Left renal cortex interstitium (tissue), 4 donors: ENCODE measurements around the gene ZNF768. TPM values are rescaled to one million over a fixed set of nuclear protein-coding genes. Genes with fewer than 3 reads are reported as not detected.
"Not testable (repeated sequence)": the region's sequence is repeated elsewhere in the genome, so short reads cannot be mapped to it uniquely, and the experiment has no call there.

Experiments used
- DNase-seq, 4 donors: peaks; one replicate each; pipeline ENCODE4 v3.0.0-alpha.2; 2013; ENCODE audit warnings: low read depth in 4 of 4, low spot score in 2 of 4, missing footprints in 1 of 4
- polyA plus RNA-seq, 4 donors: library from polyadenylated mRNA; unstranded; fragments of 120-200 nt; gene quantifications; one replicate each; pipeline ENCODE4 v1.2.1, GENCODE V29; 2013; ENCODE audit not compliant: insufficient read length in 4 of 4

The ZNF768 gene
- polyA plus RNA-seq, 4 donors = 47.3 to 73.7 (median 63.8) TPM

DNA sequence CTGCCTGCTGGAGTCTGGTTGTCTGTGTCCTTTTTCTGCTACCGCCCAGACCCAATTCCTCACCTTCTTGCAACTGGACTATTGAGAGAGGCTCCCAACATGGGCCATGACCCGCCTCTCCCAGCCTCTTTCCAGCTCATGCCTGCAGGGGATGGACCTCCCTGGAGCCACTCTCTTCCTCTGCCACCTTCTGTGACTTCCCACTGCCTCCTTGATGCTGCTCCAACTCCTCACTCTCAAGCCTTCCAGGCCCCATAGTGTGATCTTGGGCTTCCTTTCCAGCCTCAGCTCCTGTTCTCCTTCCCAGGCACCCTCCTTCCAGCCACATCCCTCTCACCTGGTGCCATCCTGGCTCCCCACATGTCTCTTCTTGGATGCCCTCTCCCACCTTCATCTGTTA, 11.1 kb downstream of the ZNF768 start:
- no peak for DNase-seq

DNA sequence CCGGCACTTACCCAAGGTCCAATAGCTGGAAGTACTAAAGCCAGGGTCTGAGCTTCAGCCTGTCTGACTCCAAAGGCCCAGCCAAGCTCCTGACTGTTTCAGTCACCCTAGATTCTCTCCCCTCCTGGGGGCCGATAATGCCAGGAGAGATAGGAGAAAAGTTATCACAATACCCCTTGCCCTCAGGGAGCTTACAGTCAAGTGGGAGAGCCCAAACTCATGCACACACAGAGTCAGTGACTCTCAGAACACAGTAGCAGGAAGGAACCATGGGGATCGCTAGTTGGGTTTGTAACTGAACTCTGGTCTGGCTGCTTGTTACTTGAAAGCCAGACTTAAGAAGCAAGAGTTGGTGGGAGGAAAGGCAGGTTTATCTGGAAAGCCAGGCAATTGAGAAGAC, 14.9 kb downstream of the ZNF768 start:
- no peak for DNase-seq

DNA sequence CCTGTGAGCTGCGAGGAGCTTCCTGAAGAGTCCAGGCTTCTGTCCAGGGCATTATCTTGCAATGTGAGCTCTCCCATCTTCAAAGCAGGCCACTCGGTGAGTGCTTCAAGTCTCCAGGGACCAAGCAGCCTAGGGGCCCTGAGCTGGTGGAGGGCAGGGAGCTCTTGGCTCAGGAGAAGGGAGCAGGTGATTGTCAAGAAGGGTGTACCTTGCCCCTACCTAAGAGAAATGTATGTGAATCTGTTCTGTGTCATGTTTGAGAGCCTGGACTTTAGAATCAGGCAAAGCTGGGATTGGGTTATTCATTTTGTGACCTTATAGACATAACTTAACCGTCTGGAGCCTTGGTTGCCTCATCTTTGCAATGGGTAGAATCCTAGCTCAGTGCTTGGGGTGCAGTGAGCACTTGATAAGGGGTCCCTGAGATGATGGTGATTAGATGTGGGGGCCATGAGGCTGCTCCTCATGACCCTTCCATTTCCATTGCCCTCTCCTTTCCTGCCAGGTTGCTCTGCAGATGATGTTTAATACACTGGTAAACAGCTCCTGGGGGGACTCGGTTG, 15.9 kb downstream of the ZNF768 start:
- no peak for DNase-seq

DNA sequence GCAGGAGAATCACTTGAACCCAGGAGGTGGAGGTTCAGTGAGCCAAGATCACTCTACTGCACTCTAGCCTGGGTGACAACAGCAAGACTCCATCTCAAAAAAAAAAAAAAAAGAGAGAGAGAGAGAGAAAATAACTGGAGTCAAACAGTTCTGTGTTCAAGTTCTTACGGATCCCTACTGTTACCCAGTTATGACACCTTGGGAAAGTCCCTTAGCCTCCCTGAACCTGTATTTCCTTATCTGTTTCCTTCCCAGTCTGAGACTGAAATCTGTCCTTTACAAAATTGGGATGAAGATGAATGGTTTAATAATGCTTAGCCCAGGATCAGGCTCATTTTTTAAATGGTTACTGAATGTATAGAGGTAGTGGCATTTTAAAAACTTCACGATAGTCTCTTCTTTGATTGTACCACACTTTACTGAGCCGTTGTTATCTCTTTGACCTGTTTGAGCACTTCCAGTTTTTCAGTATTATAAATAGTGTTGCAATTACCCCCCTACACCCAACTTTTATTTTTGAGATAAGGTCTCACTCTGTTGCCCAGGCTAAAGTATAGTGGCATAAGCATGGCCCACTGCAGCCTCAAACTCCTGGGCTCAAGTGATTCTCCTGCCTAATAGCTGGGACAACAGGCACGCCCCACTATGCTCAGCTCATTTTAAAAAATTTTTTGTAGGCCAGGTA, 17.1 kb downstream of the ZNF768 start:
- DNase-seq = no peak

DNA sequence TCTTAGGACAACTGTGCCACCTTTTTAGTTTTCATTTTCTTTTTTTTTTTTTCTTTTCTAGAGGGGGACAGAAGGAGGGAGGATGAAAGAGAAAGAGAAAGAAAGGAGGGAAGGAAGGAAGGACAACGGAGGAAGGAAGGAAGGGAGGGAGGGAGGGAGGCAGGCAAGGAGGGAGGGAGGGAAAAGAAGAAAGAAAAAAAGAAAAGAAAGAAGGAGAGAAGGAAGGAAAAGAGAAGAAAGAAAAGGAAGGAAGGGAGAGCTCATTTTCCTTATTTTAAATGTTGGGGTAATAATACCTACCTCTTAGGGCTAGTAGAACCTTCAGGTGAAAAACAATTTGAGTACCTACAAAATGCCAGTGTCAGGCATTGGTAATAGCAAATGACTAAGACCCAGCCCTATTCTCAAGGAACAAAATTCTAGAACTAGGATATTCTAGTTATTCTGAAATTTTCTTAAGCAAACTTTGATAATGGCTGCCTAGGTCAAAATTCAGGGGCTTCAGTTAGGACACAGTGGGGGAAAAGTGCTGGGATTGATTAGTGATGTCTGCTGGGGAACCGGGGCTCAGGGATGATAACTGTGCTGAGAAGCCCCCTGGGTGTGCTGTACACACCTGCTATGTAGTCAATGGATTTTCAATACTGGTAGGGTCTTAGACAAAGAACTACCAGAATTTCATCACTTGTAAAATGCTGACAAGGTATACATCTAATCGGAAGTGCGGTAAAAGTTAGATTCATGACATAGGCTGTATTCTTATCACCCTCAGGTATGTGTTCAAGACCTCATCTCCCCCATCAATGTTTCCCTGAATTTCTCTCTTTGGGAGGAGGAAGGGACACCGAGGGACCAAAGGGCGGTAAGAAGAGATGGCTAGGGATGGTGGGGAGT, 22.7 kb downstream of the ZNF768 start:
- no peak for DNase-seq

DNA sequence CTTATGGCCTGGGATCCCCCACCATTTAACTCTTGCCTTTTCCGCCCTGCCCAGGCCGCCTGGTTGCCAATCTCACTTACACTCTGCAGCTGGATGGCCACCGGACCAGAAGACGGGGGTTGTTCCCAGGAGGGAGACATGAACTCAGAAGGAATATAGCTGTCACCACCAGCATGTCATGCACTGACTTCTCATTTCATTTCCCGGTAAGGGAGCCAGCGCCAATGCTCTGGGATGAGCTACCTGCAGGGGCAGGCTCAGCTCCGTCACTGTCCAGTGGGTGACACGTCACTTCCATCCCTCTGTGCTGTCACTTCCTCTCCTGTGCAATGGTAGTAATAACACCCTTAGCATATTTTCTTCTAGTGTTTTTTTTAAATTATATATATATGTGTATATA, 27.1 kb downstream of the ZNF768 start:
- DNase-seq = no peak

DNA sequence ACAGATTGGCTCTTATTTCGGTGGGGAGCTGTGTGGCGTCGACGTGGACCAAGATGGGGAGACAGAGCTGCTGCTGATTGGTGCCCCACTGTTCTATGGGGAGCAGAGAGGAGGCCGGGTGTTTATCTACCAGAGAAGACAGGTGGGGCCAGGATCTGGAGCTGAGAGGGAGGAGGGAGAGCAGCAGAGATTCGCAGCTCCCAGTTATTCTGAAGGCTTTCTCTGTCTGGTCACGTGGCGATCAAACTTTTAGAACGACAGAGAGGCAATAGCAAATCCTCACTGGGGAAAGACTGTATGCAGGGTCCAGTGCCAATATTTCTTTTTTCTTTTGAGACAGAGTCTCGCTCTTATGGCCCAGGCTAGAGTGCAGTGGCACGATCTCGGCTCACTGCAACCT, 31.7 kb downstream of the ZNF768 start:
- DNase-seq = no peak

DNA sequence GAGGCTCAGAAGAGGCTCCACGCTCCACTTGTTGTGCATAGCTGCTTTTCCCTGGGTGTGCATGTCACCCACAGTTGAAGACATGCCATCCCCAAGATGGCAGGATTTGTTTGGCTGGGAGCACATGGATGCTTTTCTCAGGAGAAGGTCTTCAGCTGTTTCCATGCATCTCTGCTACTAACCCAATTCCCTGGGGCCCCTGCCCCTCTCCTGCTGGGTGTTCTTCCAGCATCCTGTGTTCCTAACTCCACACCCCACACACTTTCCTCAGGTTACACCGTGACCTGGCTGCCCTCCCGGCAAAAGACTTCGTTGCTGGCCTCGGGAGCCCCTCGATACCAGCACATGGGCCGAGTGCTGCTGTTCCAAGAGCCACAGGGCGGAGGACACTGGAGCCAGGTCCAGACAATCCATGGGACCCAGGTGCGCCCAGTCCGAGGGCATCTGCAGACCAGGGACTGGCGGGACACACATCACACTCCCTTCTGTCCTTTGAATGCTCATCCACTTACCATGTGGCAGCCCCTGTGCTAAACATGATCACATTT, 32.4 kb downstream of the ZNF768 start:
- no peak for DNase-seq

DNA sequence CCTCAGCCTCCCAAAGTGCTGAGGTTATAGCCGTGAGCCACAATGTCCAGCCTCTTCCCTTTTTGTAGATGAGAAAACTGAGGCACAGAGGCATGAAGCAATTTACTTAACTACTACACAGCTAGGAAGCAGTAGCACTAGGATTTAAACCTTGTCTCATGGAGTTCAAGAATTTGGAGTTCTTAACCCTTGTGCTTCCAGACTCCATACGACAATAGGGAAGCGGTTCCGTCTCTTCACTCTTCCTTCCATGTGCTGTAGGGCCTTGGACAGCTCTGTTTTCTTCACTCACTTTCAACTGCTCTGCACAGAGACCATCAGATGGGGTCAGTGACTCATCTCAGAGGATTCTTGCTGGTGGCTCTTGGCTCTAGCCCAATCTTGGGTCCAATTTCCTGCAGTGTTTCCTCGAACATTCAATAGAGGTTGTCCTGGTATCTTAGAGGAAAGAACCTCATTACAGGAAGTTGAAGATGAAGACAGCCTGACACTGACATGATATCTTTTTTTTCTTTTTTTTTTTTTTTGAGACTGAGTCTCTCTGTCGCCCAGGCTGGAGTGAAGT, 34.5 kb downstream of the ZNF768 start:
- DNase-seq = no peak

DNA sequence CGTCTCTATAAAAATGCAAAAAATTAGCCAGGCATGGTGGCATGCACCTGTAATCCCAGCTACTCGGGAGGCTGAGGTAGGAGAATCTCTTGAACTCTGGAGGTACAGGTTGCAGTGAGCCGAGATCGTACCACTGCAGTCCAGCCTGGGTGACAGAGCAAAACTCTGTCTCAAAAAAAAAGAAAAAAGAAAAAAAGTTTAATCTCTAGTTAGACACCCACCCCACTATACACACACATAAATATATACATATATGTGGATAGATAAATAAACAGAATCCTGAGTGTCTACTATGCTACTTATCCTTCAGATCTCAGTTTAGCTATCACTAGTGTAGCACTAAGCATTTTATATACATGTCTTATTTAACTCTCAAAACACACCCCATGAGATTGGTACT, 35.1 kb downstream of the ZNF768 start:
- DNase-seq = no peak

DNA sequence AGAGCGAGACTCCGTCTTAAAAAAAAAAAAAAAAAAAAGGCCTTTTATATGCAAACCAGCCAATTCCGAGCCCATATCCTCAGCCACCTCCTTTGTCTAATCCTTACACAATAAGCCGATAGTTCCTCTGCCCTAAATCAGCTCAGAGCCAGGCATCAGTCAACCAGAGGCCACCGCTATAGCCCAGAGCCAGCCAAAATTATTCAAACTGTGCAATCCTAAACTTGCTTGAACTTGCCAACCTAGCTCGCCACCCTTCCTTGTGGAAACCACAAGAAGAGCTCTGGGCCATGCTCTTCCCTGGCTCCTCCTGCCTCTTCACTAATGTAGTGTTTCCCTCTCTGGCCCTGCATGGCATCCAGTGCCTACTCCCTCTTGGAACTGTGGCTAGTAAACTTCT, 36.2 kb downstream of the ZNF768 start:
- DNase-seq = no peak

DNA sequence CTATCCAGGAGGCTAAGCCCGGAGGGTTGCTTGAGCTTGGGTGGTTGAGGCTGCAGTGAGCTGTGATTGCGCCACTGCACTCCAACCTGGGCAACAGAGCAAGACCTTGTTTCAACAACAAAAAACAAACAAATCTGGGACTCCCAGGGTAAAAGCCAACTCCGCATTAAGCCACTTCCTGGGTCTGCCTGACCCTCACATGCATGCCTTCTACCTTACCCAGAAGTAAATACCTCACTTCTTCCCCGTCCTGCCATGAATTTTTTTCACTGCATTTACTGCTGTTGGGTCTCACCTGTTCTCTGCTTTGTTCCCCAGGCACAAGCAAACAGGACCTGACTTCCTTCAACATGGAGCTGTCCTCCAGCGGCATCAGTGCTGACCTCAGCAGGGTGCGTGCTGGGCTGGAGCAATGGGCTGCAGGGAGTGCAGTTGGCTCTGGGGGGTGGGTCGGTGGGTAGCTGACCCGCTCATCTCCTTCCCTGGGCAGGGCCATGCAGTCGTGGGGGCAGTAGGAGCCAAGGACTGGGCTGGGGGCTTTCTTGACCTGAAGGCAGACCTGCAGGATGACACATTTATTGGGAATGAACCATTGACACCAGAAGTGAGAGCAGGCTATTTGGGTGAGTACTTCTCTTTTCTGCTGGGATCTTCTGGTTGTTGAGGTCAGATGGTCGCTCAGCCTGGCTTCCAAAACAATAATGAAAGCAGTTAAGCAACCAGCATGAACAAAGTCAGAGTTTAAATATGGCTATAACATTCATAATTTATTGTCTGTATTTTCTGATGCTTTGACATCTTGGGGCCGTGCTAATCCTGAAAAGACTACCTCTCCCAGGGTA, 37.4 kb downstream of the ZNF768 start:
- DNase-seq = no peak

DNA sequence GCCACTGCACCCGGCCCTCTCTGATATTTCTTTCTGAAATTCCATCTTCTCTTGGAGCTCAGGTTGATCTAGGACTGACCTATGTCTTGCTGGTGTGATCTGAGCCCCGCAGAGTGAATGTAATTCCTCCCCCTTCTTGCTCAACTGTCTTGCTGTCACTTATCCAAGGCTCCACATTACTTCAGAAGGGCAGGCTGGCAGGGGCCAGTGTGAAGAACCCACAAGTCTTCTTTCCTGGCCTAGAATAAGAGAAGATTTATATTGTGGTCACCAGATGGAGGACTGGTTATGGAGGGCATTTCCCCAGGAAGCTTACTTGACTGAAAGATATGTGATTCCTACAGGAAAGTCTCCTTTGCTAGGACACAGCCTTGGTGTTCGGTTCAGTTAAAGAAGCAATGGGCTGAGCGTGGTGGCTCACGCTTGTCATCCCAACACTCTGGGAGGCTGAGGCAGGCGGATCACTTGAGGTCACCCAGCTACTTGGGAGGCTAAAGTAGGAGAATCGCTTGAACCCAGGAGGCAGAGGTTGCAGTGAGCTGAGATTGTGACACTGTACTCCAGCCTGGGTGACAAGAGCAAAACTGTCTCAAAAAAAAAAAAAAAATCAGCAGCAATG, 40.4 kb downstream of the ZNF768 start:
- no peak for DNase-seq

DNA sequence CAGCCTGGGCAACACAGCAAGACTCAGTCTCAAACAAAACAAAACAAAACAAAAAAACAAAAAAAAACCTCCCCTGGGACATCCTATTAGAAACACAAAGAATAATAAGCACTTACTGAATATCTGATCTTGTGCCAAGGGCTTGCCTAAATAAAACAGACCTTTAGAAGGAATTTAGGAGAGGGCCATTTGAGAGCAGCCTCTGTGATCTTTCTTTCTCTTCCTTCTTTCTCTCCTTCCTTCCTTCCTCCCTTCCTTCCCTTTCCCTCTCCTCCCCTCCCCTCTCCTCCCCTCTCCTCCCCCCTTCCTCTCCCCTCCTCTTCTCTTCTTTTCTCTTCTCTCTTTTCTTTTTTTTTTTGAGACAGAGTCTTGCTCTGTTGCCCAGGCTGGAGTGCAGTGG, 41.5 kb downstream of the ZNF768 start:
- no peak for DNase-seq

DNA sequence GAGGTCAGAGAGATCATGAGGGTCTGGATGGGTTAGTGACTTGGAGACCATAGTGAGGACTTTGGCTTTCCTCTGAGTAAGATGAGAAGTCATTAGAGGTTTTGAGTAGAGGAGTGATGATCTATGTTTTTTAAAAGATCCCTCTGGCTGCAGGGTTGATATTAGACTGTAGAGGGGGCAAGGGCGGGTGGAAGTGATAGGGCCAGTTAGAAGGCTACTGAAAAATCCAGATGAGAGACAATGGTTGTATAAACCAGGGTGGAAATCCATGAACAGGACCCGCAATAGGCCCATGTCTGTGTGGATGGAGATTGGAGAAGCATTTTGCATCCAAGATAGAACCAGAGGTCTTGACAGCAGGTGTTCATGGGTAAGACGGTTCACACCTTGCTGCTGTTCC, 44.0 kb downstream of the ZNF768 start:
- DNase-seq = no peak

DNA sequence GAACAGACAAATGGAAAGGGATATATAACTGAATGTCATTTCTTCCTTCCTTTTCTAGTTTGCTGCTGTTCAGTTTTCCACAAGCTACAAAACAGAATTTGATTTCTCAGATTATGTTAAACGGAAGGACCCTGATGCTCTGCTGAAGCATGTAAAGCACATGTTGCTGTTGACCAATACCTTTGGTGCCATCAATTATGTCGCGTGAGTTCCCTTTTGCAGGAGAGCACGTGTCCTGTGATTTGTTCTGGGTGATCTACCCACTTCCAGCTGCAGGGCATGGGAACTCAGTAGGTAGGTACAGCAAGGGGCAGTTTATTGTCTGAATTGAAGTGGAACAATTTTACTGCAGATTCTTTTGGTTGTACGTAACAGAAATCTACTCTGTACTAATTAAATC, 45.0 kb downstream of the ZNF768 start:
- DNase-seq = no peak

DNA sequence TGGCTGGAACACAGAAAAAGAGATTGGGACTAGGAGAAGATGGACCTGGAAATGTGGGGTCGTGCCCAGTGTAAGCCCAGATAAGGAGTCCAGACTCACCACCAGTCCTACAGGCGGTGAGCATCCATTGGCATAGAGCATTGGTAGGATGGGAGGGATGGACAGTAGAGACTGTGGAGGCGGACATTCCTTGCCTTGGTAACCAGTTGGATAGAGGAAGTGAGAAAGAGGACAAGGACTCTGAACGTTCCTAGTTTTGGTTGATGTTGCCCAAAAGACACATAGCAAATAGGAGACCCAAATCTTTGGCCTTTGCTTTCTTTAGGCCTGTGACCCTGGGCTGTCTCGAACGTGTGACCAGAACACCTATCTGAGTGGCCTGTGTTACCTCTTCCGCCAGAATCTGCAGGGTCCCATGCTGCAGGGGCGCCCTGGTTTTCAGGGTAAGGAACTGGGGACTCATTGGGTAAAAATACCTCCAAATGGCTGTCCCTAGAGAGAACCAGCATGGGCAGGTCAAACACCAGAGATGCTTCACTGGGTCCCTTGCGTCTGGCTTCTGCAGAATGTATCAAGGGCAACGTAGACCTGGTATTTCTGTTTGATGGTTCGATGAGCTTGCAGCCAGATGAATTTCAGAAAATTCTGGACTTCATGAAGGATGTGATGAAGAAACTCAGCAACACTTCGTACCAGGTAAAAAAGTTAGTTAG, 47.4 kb downstream of the ZNF768 start:
- no peak for DNase-seq

DNA sequence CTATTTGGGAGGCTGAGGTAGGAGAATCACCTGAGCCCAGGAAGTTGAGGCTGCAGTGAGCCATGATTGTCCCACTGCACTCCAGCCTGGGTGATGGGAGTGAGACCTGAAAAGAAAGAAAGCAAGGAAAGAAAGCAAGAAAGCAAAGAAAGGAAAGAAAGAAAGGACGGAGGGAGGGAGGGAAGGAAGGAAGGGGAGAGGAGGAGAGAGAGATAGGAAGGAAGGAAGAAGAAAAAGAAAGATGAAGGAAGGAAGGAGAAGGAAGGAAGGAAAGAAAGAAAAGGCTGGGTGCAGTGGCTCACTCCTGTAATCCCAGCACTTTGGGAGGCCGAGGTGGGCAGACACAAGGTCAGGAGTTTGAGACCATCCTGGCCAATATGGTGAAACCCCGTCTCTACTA, 48.6 kb downstream of the ZNF768 start:
- DNase-seq = not testable (repeated sequence)

DNA sequence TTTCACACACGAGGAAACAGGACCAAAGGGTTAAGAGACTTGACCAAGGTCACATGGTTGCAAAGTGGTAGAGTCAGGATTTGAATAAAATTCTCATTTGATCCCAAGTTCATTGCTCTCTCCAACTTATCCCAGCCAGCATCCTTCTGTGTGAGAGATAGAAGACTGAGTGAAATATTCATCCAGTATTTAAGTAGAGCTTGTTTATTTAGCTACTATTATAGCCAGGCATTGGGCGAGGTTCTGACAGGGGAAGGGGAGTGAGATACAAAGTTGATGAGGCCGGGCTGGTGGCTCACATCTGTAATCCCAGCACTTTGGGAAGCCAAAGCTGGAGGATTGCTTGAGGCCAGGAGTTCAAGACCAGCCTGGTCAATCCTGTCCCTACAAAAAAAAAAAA, 49.4 kb downstream of the ZNF768 start:
- no peak for DNase-seq
